ENCODE results near the gene TCP10L.

Gene TCP10L

GRCh38 chr21:32602099-32602498 lies 16.8 kb upstream of the TCP10L start:
- no peak for TF ChIP-seq CTCF (IDR thresholded peaks at IDR 0.05; ENCODE audit: insufficient read depth, low read length)
- no peak for TF ChIP-seq SPI1 (IDR thresholded peaks at IDR 0.05; ENCODE audit: borderline replicate concordance, low read depth)
- no peak for TF ChIP-seq GABPA (IDR thresholded peaks at IDR 0.05; ENCODE audit: low read depth)
- no peak for TF ChIP-seq POLR2AphosphoS5 (IDR thresholded peaks at IDR 0.05; ENCODE audit: low read depth)
- TF ChIP-seq REST (IDR thresholded peaks at IDR 0.05; ENCODE audit: insufficient replicate concordance, low read depth): no peak
- Histone ChIP-seq H3K27me3 (ENCODE audit: insufficient read depth, poor library complexity, severe bottlenecking) (no peaks in the 10 kb centered on the region), H3K27ac (replicated peaks) (no peak overlapping the region), H3K4me3 (replicated peaks; ENCODE audit: insufficient read depth, low read length) (no peak overlapping the region)
- no peak for DNase-seq (ENCODE audit: low read depth in 1 of 2, low spot score in 1 of 2)

GRCh38 chr21:32599526-32599925 lies 14.2 kb upstream of the TCP10L start:
- Histone ChIP-seq H3K27ac (replicated peaks) (no peak overlapping the region), H3K4me3 (replicated peaks; ENCODE audit: insufficient read depth, low read length) (no peak overlapping the region), H3K27me3 (ENCODE audit: insufficient read depth, poor library complexity, severe bottlenecking) (no peaks in the 10 kb centered on the region)
- no peak for DNase-seq (ENCODE audit: low read depth in 1 of 2, low spot score in 1 of 2)
- no peak for TF ChIP-seq GABPA (IDR thresholded peaks at IDR 0.05; ENCODE audit: low read depth)
- no peak for TF ChIP-seq CTCF (IDR thresholded peaks at IDR 0.05; ENCODE audit: insufficient read depth, low read length)
- no peak for TF ChIP-seq SPI1 (IDR thresholded peaks at IDR 0.05; ENCODE audit: borderline replicate concordance, low read depth)
- TF ChIP-seq POLR2AphosphoS5 (IDR thresholded peaks at IDR 0.05; ENCODE audit: low read depth): no peak
- no peak for TF ChIP-seq REST (IDR thresholded peaks at IDR 0.05; ENCODE audit: insufficient replicate concordance, low read depth)

GRCh38 chr21:32599091-32599490 lies 13.8 kb upstream of the TCP10L start:
- Histone ChIP-seq H3K4me3 (replicated peaks; ENCODE audit: insufficient read depth, low read length) (no peak overlapping the region), H3K27me3 (ENCODE audit: insufficient read depth, poor library complexity, severe bottlenecking) (no peaks in the 10 kb centered on the region), H3K27ac (replicated peaks) (no peak overlapping the region)
- TF ChIP-seq SPI1 (IDR thresholded peaks at IDR 0.05; ENCODE audit: borderline replicate concordance, low read depth): no peak
- DNase-seq (ENCODE audit: low read depth in 1 of 2, low spot score in 1 of 2): no peak

GRCh38 chr21:32597205-32597604 lies 11.9 kb upstream of the TCP10L start:
- Histone ChIP-seq H3K27ac (replicated peaks) (no peak overlapping the region), H3K27me3 (ENCODE audit: insufficient read depth, poor library complexity, severe bottlenecking) (no peaks in the 10 kb centered on the region), H3K4me3 (replicated peaks; ENCODE audit: insufficient read depth, low read length) (no peak overlapping the region)
- no peak for DNase-seq (ENCODE audit: low read depth in 1 of 2, low spot score in 1 of 2)
- TF ChIP-seq POLR2AphosphoS5 (IDR thresholded peaks at IDR 0.05; ENCODE audit: low read depth): no peak
- no peak for TF ChIP-seq REST (IDR thresholded peaks at IDR 0.05; ENCODE audit: insufficient replicate concordance, low read depth)
- TF ChIP-seq GABPA (IDR thresholded peaks at IDR 0.05; ENCODE audit: low read depth): no peak
- TF ChIP-seq SPI1 (IDR thresholded peaks at IDR 0.05; ENCODE audit: borderline replicate concordance, low read depth): no peak
- TF ChIP-seq CTCF (IDR thresholded peaks at IDR 0.05; ENCODE audit: insufficient read depth, low read length): no peak
